Measurements from ENCODE around the gene NOPCHAP1. TPM values are rescaled to one million over a fixed set of nuclear protein-coding genes. Genes with fewer than 3 reads are reported as not detected.

NOPCHAP1 gene
- total and polyA plus RNA-seq, 2 donors (not counting 1 experiment from before 2014, with no cell fraction given) = 3.2 to 21.2 TPM

DNA sequence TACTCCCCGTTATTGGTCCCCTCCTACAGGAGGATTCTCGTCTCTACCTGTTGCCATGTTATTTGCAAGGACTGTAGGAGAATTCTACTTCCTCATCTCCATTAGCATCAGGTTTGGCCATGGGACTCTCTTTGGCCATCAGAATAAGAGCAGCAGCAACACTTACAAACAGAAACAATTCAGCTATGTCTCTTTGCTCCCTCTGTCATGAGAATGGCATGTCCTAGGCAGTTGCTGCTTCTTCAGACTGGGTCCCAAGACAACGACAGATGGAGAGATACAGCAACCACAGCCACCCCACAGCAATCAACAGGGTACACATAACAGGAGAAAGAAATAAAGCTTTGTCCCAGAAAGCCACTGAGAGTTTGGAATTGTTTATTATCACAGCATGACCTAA is 47.7 kb upstream of the NOPCHAP1 start:
- H3K27me3 ChIP-seq (replicated peaks in 1 of 4; ENCODE audit: control extremely low read depth in 1 of 4, control insufficient read depth in 3 of 4, insufficient read depth in 4 of 4, low read length in 3 of 4) = no peaks in the 10 kb centered on the region
- no CpG with 5 or more reads among the region's 3 CpGs for WGBS (ENCODE audit: insufficient coverage)
- H3K9ac ChIP-seq (ENCODE audit: low read length) = no peak overlapping the region
- no peak for ATAC-seq (ENCODE audit: low read depth)
- H3K79me2 ChIP-seq (ENCODE audit: control insufficient read depth, insufficient read depth, low read length) = no peaks in the 10 kb centered on the region
- ChIA-PET CTCF (no interaction called here), POLR2A (interaction anchor here (0.5 kb wide), 1 partner anchor 639 kb away, joined by 8 read pairs; no protein-coding TSS in a partner anchor)
- DNase-seq = no peak
- no peaks in the 10 kb centered on the region for H3K27me3 Mint-ChIP-seq
- no peak overlapping the region for H3K4me3 ChIP-seq (ENCODE audit: control extremely low read depth in 1 of 5, extremely low read depth in 1 of 5, insufficient read depth in 1 of 5, low read depth in 2 of 5, low read length in 4 of 5)
- peaks cover 1% of the 10 kb centered on the region for H3K4me1 Mint-ChIP-seq
- H3K4me3 Mint-ChIP-seq = no peak overlapping the region
- H3K27ac ChIP-seq (ENCODE audit: low read length in 2 of 2) = no peak overlapping the region
- no peak for TF ChIP-seq EZH2 (IDR thresholded peaks at IDR 0.05; ENCODE audit: borderline replicate concordance, insufficient read depth, low read depth, low read length, poor library complexity, severe bottlenecking)
- TF ChIP-seq, protein P1, sequence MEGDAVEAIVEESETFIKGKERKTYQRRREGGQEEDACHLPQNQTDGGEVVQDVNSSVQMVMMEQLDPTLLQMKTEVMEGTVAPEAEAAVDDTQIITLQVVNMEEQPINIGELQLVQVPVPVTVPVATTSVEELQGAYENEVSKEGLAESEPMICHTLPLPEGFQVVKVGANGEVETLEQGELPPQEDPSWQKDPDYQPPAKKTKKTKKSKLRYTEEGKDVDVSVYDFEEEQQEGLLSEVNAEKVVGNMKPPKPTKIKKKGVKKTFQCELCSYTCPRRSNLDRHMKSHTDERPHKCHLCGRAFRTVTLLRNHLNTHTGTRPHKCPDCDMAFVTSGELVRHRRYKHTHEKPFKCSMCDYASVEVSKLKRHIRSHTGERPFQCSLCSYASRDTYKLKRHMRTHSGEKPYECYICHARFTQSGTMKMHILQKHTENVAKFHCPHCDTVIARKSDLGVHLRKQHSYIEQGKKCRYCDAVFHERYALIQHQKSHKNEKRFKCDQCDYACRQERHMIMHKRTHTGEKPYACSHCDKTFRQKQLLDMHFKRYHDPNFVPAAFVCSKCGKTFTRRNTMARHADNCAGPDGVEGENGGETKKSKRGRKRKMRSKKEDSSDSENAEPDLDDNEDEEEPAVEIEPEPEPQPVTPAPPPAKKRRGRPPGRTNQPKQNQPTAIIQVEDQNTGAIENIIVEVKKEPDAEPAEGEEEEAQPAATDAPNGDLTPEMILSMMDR (IDR thresholded peaks at IDR 0.05) = no peak
- H3K4me2 ChIP-seq (replicated peaks; ENCODE audit: low read depth, low read length, poor library complexity, severe bottlenecking) = no peak overlapping the region
- intact Hi-C loops (cut with micrococcal nuclease) = no loop called here
- no peak overlapping the region for H3K27ac Mint-ChIP-seq
- no peaks in the 10 kb centered on the region for H4K20me1 ChIP-seq (ENCODE audit: control insufficient read depth, insufficient read depth, low read length, poor library complexity, severe bottlenecking)
- H3K4me1 ChIP-seq (ENCODE audit: control insufficient read depth in 2 of 2, insufficient read depth in 2 of 2, low read length in 2 of 2) = no peaks in the 10 kb centered on the region
- H2AFZ ChIP-seq (ENCODE audit: insufficient read depth, low read depth, low read length, poor library complexity, severe bottlenecking) = no peak overlapping the region
- no peaks in the 10 kb centered on the region for H3K9me3 Mint-ChIP-seq (ENCODE audit: insufficient read depth)
- H3K9me3 ChIP-seq (ENCODE audit: control extremely low read depth in 1 of 3, control insufficient read depth in 2 of 3, insufficient read depth in 1 of 3, low read length in 2 of 3) = peaks cover 0 to 3% (median 0%) of the 10 kb centered on the region in 3 donors
- H3K36me3 ChIP-seq (replicated peaks in 1 of 2; ENCODE audit: control extremely low read depth in 1 of 2, control insufficient read depth in 1 of 2, extremely low read depth in 1 of 2, insufficient read depth in 2 of 2, low read length in 1 of 2) = no peaks in the 10 kb centered on the region

DNA sequence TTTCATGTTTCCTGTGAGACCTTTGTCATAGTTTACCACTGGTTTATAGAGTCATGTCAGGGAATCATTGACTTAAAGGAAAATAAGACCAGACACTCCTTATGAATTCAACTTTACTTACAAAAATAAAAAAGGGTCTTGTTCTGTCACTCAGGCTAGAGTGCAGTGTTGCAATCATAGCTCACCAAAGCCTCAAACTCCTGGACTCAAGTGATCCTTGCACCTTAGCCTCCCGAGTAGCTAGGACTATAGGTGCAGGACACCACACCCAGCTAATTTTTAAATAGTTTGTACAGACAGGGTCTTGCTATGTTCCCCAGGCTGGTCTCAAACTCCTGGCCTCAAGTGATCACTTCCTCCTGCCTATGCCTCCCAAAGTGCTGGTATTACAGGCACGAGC is 47.0 kb upstream of the NOPCHAP1 start:
- no peak overlapping the region for H3K9ac ChIP-seq (ENCODE audit: low read length)
- no peak overlapping the region for H2AFZ ChIP-seq (ENCODE audit: insufficient read depth, low read depth, low read length, poor library complexity, severe bottlenecking)
- ChIA-PET POLR2A (no interaction called here), CTCF (no interaction called here)
- no peak for DNase-seq
- H3K79me2 ChIP-seq (ENCODE audit: control insufficient read depth, insufficient read depth, low read length) = no peaks in the 10 kb centered on the region
- no peak overlapping the region for H3K4me3 ChIP-seq (ENCODE audit: control extremely low read depth in 1 of 5, extremely low read depth in 1 of 5, insufficient read depth in 1 of 5, low read depth in 2 of 5, low read length in 4 of 5)
- H4K20me1 ChIP-seq (ENCODE audit: control insufficient read depth, insufficient read depth, low read length, poor library complexity, severe bottlenecking) = no peaks in the 10 kb centered on the region
- ATAC-seq (ENCODE audit: low read depth) = no peak
- TF ChIP-seq, protein P1 (IDR thresholded peaks at IDR 0.05) = no peak
- no peak for TF ChIP-seq EZH2 (IDR thresholded peaks at IDR 0.05; ENCODE audit: borderline replicate concordance, insufficient read depth, low read depth, low read length, poor library complexity, severe bottlenecking)
- H3K4me1 ChIP-seq (ENCODE audit: control insufficient read depth in 2 of 2, insufficient read depth in 2 of 2, low read length in 2 of 2) = no peaks in the 10 kb centered on the region
- Mint-ChIP-seq H3K27me3 (no peaks in the 10 kb centered on the region), H3K27ac (no peak overlapping the region), H3K4me1 (no peaks in the 10 kb centered on the region), H3K9me3 (ENCODE audit: insufficient read depth) (no peaks in the 10 kb centered on the region), H3K4me3 (no peak overlapping the region)
- whole genome bisulfite sequencing (ENCODE audit: insufficient coverage) = 100% methylated on average over 1 of the region's 2 CpGs
- intact Hi-C loops (cut with micrococcal nuclease) = no loop called here
- no peak overlapping the region for H3K4me2 ChIP-seq (replicated peaks; ENCODE audit: low read depth, low read length, poor library complexity, severe bottlenecking)
- H3K9me3 ChIP-seq (ENCODE audit: control extremely low read depth in 1 of 3, control insufficient read depth in 2 of 3, insufficient read depth in 1 of 3, low read length in 2 of 3) = peaks cover 0 to 8% (median 0%) of the 10 kb centered on the region in 3 donors
- H3K36me3 ChIP-seq (replicated peaks in 1 of 2; ENCODE audit: control extremely low read depth in 1 of 2, control insufficient read depth in 1 of 2, extremely low read depth in 1 of 2, insufficient read depth in 2 of 2, low read length in 1 of 2) = no peaks in the 10 kb centered on the region
- no peaks in the 10 kb centered on the region for H3K27me3 ChIP-seq (replicated peaks in 1 of 4; ENCODE audit: control extremely low read depth in 1 of 4, control insufficient read depth in 3 of 4, insufficient read depth in 4 of 4, low read length in 3 of 4)
- H3K27ac ChIP-seq (ENCODE audit: low read length in 2 of 2) = no peak overlapping the region

Data from B cell (primary cell).